K562 (cell line): Measurements from ENCODE around the gene KRTAP20-1.

Experiments
- BCOR ChIP-seq: fragments of 450-650 bp; IDR thresholded peaks from 2 replicates; pipeline ENCODE4 v1.6.1; 2016
- HDAC2 ChIP-seq: fragments of 450-650 bp; IDR thresholded peaks from 2 replicates; pipeline ENCODE4 v1.6.1; 2016; ENCODE audit warnings: mild to moderate bottlenecking
- PHF21A ChIP-seq: fragments of 450-650 bp; IDR thresholded peaks from 2 replicates; pipeline ENCODE4 v1.6.1; 2017; ENCODE audit warnings: low read depth, borderline replicate concordance
- POLR3A ChIP-seq: IDR thresholded peaks from 2 replicates; pipeline ENCODE4 v1.6.1; 2011; ENCODE audit warnings: borderline replicate concordance, mild to moderate bottlenecking, moderate library complexity; ENCODE audit not compliant: insufficient read length, insufficient read depth; ENCODE audit errors: extremely low read depth
- TSC22D4 ChIP-seq: fragments of 450-650 bp; IDR thresholded peaks from 2 replicates; pipeline ENCODE4 v1.6.1; 2016; ENCODE audit warnings: missing genetic modification characterization, missing biosample characterization, control low read depth
- ZBTB1 ChIP-seq: sonication (generic); formaldehyde crosslinking; IDR thresholded peaks from 2 replicates; pipeline ENCODE4 v1.8.1; 2023; ENCODE audit warnings: missing genetic modification reagents, low read depth, mild to moderate bottlenecking, borderline replicate concordance
- ZBTB17 ChIP-seq: fragments of 450-650 bp; formaldehyde crosslinking; IDR thresholded peaks from 2 replicates; pipeline ENCODE4 v1.4.0; 2020; ENCODE audit warnings: mild to moderate bottlenecking
- ZNF253 ChIP-seq: fragments of 250-450 bp; sonication (Bioruptor Pico); conservative IDR thresholded peaks from 2 replicates; pipeline ENCODE4 v1.6.1; 2021; ENCODE audit warnings: mild to moderate bottlenecking
- ZNF408 ChIP-seq: fragments of 250-450 bp; sonication (Bioruptor Pico); IDR thresholded peaks from 2 replicates; pipeline ENCODE4 v1.4.0; 2020; ENCODE audit warnings: low read depth, mild to moderate bottlenecking, moderate library complexity
- TF ChIP-seq, protein P1 (sequence below), 3 experiments: IDR thresholded peaks in 2 of 3; conservative IDR thresholded peaks in 1 of 3; 2 replicates each; pipeline ENCODE4 v1.5.1; 2011 to 2012; ENCODE audit warnings: low read length in 3 of 3, mild to moderate bottlenecking in 3 of 3, control low read depth in 2 of 3, improper control_type of control experiment in 1 of 3, inconsistent platforms in 1 of 3, low read depth in 1 of 3, mixed read lengths in 1 of 3, moderate library complexity in 1 of 3; ENCODE audit not compliant: insufficient read depth in 2 of 3
- TF ChIP-seq, protein P2 (sequence below), 2 experiments: fragments of 450-650 bp; formaldehyde crosslinking in 1 of 2; IDR thresholded peaks; 2 replicates each; pipeline versions ENCODE4 v1.4.0 to v1.6.1; 2014 to 2020; ENCODE audit warnings: mild to moderate bottlenecking in 2 of 2, borderline replicate concordance in 1 of 2, low read depth in 1 of 2
- TF ChIP-seq, protein P3 (sequence below): fragments of 250-450 bp; sonication (Bioruptor Pico); IDR thresholded peaks from 2 replicates; pipeline ENCODE4 v1.4.0; 2020; ENCODE audit warnings: borderline replicate concordance
- TF ChIP-seq, protein P4 (sequence below): sonication (generic); formaldehyde crosslinking; IDR thresholded peaks from 2 replicates; pipeline ENCODE4 v1.8.1; 2022; ENCODE audit warnings: missing genetic modification reagents
- TF ChIP-seq, protein P5 (sequence below): fragments of 450-650 bp; IDR thresholded peaks from 2 replicates; pipeline ENCODE4 v1.6.1; 2016; ENCODE audit warnings: mild to moderate bottlenecking

DNA sequence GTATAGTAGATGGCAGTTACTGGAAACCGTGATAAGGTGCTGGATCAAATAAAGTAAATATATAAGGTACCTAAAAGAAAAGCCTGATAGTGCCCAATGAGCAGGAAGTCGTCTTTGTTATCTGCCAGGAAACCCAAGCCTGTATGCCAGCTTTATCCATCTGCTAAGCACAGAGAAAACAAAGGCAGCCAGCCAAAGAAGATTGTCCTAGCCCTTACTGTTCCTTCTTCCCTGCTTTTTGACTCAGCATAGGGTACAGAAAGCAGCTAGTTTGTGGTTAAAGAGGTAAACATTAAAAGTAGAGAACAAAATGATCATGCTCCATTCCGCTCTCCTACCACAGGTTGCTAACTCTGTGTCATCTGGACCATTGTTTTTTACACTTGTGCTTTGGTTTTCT lies 36.1 kb upstream of the KRTAP20-1 start:
- TF ChIP-seq, protein P1, sequence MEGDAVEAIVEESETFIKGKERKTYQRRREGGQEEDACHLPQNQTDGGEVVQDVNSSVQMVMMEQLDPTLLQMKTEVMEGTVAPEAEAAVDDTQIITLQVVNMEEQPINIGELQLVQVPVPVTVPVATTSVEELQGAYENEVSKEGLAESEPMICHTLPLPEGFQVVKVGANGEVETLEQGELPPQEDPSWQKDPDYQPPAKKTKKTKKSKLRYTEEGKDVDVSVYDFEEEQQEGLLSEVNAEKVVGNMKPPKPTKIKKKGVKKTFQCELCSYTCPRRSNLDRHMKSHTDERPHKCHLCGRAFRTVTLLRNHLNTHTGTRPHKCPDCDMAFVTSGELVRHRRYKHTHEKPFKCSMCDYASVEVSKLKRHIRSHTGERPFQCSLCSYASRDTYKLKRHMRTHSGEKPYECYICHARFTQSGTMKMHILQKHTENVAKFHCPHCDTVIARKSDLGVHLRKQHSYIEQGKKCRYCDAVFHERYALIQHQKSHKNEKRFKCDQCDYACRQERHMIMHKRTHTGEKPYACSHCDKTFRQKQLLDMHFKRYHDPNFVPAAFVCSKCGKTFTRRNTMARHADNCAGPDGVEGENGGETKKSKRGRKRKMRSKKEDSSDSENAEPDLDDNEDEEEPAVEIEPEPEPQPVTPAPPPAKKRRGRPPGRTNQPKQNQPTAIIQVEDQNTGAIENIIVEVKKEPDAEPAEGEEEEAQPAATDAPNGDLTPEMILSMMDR (IDR thresholded peaks at IDR 0.05 in 2 of 3, conservative IDR thresholded peaks at IDR 0.05 in 1 of 3; ENCODE audit: insufficient read depth in 2 of 3, low read depth in 1 of 3, low read length in 3 of 3), result no peak
- TF ChIP-seq TSC22D4 (tag) (no peak), POLR3A (no peak), PHF21A (no peak), HDAC2 (no peak), ZBTB1 (CRISPR knock-in tag) (no peak), BCOR (no peak), ZBTB17 (no peak), ZNF408 (CRISPR knock-in tag) (no peak), ZNF253 (CRISPR knock-in tag) (no peak)
- TF ChIP-seq, protein P2, sequence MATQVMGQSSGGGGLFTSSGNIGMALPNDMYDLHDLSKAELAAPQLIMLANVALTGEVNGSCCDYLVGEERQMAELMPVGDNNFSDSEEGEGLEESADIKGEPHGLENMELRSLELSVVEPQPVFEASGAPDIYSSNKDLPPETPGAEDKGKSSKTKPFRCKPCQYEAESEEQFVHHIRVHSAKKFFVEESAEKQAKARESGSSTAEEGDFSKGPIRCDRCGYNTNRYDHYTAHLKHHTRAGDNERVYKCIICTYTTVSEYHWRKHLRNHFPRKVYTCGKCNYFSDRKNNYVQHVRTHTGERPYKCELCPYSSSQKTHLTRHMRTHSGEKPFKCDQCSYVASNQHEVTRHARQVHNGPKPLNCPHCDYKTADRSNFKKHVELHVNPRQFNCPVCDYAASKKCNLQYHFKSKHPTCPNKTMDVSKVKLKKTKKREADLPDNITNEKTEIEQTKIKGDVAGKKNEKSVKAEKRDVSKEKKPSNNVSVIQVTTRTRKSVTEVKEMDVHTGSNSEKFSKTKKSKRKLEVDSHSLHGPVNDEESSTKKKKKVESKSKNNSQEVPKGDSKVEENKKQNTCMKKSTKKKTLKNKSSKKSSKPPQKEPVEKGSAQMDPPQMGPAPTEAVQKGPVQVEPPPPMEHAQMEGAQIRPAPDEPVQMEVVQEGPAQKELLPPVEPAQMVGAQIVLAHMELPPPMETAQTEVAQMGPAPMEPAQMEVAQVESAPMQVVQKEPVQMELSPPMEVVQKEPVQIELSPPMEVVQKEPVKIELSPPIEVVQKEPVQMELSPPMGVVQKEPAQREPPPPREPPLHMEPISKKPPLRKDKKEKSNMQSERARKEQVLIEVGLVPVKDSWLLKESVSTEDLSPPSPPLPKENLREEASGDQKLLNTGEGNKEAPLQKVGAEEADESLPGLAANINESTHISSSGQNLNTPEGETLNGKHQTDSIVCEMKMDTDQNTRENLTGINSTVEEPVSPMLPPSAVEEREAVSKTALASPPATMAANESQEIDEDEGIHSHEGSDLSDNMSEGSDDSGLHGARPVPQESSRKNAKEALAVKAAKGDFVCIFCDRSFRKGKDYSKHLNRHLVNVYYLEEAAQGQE (IDR thresholded peaks at IDR 0.05; ENCODE audit: borderline replicate concordance), result no peak
- TF ChIP-seq, protein P2 (CRISPR knock-in tag; IDR thresholded peaks at IDR 0.05; ENCODE audit: low read depth), result no peak
- TF ChIP-seq, protein P3, sequence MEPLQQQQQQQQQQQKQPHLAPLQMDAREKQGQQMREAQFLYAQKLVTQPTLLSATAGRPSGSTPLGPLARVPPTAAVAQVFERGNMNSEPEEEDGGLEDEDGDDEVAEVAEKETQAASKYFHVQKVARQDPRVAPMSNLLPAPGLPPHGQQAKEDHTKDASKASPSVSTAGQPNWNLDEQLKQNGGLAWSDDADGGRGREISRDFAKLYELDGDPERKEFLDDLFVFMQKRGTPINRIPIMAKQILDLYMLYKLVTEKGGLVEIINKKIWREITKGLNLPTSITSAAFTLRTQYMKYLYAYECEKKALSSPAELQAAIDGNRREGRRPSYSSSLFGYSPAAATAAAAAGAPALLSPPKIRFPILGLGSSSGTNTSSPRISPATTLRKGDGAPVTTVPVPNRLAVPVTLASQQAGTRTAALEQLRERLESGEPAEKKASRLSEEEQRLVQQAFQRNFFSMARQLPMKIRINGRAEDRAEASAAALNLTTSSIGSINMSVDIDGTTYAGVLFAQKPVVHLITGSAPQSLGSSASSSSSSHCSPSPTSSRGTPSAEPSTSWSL (CRISPR knock-in tag), result no peak
- TF ChIP-seq, protein P4, sequence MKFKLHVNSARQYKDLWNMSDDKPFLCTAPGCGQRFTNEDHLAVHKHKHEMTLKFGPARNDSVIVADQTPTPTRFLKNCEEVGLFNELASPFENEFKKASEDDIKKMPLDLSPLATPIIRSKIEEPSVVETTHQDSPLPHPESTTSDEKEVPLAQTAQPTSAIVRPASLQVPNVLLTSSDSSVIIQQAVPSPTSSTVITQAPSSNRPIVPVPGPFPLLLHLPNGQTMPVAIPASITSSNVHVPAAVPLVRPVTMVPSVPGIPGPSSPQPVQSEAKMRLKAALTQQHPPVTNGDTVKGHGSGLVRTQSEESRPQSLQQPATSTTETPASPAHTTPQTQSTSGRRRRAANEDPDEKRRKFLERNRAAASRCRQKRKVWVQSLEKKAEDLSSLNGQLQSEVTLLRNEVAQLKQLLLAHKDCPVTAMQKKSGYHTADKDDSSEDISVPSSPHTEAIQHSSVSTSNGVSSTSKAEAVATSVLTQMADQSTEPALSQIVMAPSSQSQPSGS, result no peak
- TF ChIP-seq, protein P5, sequence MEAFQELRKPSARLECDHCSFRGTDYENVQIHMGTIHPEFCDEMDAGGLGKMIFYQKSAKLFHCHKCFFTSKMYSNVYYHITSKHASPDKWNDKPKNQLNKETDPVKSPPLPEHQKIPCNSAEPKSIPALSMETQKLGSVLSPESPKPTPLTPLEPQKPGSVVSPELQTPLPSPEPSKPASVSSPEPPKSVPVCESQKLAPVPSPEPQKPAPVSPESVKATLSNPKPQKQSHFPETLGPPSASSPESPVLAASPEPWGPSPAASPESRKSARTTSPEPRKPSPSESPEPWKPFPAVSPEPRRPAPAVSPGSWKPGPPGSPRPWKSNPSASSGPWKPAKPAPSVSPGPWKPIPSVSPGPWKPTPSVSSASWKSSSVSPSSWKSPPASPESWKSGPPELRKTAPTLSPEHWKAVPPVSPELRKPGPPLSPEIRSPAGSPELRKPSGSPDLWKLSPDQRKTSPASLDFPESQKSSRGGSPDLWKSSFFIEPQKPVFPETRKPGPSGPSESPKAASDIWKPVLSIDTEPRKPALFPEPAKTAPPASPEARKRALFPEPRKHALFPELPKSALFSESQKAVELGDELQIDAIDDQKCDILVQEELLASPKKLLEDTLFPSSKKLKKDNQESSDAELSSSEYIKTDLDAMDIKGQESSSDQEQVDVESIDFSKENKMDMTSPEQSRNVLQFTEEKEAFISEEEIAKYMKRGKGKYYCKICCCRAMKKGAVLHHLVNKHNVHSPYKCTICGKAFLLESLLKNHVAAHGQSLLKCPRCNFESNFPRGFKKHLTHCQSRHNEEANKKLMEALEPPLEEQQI, result no peak
